NCI-H2029 treated with DMSO at 0.1 percent for 48 hours (cell line): ENCODE data around the gene MAGEF1.
"Not testable (repeated sequence)": the region's sequence is repeated elsewhere in the genome, so short reads cannot be mapped to it uniquely, and the experiment has no call there.

Experiments
- DNase-seq: peaks from one replicate; lab custom pipeline; 2025; lab: John Stamatoyannopoulos, UW

The MAGEF1 gene

DNA sequence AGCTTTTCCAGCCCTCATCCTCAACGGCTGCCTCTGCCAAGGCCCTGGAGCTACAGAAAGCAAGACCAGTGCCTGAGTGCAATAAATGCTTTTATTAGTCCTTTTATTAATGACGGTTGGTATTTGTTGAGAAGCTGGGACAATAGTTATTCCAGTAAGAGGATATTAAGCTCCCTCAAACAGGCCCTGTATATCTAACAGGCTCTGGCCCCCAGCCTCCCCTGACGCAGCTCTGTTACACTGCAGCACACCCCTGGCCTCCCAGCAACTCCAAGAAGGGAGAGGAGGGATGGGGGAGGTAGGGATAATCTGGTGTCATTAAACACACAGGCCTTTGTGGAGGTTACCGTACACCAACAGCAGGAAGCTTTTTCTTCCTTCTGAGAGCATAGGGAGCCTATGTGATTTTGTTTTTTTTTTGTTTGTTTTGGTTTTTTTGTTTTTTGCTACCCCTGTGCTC, 30.8 kb upstream of the MAGEF1 start:
- no peak for DNase-seq

GRCh38 chr3:184741798-184742675, 30.2 kb upstream of the MAGEF1 start:
- DNase-seq = no peak

DNA sequence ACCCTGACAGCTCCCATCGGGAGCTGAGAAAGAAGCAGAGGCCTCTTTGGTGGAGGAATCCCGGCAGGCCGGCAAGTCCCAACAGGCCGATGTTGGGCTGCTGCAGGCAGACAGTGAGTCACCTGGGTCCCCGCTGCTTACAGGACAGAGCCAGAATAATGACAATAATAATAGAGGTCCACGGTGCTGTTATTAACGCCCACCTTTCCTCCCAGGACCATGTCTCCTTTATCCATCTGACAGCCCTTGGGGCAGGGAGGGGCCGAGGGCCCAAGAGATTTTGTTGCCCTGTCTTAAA, 29.3 kb upstream of the MAGEF1 start:
- DNase-seq = no peak

- no peak for DNase-seq
Observed at GRCh38 chr3:184740509-184741258, 28.8 kb upstream of the MAGEF1 start.

- DNase-seq = no peak
Observed at GRCh38 chr3:184739594-184740505, 28.0 kb upstream of the MAGEF1 start.

- no peak for DNase-seq
Observed at GRCh38 chr3:184738982-184739381, 27.1 kb upstream of the MAGEF1 start.

DNA sequence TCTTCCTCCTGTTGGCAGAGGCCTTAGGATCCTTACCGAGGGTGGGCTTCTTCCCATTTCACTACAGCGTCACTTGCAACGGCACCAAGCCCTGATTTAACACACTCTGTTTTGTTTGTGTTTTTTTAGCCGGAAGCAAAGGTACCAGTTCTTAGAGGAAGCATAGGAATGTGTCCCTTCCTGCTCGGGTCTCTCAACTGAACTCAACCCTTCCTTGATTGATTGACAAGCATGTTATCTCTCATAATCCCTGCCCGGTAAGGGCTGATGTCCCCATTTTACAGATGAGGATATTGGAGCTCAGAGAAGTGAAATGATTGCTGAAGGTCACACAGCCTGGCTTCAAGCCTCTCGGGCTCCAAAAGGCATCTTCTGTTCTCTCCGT, 26.6 kb upstream of the MAGEF1 start:
- DNase-seq = no peak

DNA sequence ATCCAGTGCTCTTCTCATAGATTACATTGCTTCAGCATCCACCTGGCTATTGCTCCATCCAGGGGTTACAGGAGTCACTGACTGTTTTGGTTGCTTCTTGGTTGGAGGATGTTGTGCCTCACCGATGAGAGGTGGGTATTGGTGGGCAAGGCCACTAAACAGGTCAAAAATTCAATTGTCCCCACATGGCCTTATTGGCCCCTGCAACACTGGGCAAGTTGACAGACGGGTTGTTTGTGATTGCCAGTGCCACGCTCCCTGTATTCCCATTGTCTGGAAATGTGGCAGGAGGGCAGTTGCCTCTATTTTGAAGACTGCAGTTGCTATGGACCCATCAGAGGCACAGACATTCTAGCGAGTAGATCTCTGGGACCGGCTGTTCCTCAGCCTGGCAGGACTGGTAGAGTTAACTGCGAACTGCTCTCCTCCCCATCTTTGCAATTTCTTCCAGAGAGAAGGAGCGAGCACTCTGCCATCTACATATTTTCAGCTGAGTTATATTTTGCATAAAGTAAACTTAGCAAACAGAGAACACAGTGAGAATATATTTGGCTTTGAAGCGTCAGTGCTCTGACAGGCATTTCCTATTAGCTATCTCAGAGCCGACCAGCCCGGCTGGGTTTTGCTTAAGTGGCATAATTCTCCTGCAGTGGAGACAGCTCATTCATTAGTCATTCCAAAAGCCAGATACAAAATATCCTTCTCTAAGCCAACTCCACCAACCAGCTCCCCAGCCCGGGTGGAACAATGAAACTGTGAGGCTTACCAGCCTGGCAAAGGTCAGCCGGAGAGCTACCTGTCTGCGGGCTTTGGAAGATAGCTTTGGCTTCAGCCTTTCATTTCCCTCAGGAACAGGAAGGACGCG, 26.0 kb upstream of the MAGEF1 start:
- DNase-seq = no peak

DNA sequence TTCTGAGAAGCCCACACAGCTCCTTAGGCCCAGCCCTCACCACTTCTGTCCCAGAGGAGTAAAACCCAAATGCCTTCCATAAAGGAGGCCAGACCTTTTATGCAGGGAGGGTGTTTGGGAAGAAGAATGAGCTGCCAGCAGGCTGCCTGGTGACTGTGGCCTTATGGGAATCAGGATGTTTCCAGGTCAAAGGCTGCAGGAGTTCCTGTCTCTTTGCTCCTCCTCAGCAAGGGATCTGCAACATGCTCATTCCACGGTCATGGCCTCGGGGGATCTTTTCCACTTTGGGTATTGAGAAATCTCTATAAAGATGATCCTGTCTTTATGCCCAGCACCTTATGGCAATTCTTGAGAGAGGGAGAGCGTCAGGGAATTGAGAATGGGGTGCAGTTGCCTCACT, 25.2 kb upstream of the MAGEF1 start:
- DNase-seq = no peak

DNA sequence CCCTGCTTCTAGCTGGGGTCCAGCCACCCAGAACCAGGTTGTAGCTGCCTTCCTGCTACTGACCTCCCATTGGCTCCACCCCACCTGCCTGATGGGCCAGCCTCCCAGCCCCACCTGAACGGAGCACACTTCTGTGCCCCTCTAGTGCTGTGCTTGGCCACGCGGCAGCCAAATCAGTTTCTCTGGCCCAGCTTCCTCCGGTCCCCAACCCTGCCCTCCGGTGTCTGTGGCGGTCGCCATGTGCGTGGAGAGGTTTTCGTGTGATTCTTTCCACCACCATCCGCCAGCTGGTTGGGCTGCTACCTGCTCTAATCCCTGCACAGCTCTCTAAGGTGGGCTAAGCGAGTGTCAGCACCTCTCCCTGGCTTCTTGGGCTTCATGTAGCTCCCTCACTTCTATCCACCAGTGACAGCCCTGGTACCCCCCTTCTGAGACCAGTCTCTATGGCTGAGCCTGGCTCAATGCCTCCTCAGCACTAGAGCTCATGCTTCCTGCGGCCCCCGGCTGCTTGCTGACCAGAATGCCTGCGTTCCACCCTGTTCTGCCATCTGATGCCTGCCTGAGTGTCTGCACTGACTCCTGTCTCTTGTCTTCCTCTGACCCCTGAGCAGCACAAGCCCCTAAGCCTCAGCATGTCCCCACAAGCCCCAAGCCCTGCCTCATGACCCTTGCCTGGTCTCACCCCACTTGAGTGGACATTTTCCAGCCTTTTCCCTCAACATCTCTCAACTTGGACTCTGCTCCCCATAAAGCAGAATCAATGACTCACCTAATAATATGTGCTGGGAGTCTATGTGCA, 23.2 kb upstream of the MAGEF1 start:
- no peak for DNase-seq

- no peak for DNase-seq
Observed at GRCh38 chr3:184733971-184734608, 22.2 kb upstream of the MAGEF1 start.

GRCh38 chr3:184733181-184733580, 21.3 kb upstream of the MAGEF1 start:
- no peak for DNase-seq

- DNase-seq = no peak
Observed at GRCh38 chr3:184731786-184732537, 20.1 kb upstream of the MAGEF1 start.

DNA sequence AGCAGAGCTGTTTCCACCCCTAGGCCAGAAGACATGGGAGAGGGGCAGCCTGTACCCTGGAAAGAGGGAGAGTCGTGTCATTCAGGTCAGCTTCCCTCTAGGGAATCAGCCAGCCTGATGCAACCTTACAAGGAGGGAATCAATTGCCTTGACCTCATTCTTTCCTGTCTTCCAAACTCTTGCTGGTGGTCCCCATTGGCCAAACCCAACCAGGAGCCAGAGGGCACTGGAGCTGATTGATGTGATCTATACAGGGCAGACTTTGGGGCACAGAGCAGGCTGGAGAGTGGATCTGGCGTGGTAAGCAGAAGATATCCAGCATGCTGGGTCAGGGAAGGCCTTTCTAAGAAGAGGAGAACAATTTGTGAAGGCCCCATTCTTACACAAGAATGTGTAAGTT, 19.1 kb upstream of the MAGEF1 start:
- DNase-seq = no peak

GRCh38 chr3:184729154-184729553, 17.3 kb upstream of the MAGEF1 start:
- not testable (repeated sequence) for DNase-seq

DNA sequence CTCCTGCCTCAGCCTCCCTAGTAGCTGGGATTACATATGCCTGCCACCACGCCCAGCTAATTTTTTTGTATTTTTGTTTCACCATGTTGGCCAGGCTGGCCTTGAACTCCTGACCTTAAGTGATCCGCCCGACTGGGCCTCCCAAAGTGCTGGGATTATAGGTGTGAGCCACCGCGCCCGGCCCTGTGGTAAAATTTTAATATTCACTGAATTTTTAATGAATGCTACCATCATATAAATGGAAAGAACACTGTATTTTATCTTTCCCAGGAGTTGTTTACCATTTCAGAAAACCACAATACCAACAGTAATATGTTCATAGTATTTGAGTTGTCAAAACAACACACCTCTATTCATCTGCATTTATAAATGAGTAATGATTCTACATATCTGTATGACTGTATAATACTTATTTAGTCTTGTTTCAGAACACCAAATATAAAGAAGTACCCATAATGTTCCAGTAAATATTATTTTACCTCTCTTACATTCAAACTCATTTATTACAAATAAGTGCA, 16.2 kb upstream of the MAGEF1 start:
- no peak for DNase-seq

DNA sequence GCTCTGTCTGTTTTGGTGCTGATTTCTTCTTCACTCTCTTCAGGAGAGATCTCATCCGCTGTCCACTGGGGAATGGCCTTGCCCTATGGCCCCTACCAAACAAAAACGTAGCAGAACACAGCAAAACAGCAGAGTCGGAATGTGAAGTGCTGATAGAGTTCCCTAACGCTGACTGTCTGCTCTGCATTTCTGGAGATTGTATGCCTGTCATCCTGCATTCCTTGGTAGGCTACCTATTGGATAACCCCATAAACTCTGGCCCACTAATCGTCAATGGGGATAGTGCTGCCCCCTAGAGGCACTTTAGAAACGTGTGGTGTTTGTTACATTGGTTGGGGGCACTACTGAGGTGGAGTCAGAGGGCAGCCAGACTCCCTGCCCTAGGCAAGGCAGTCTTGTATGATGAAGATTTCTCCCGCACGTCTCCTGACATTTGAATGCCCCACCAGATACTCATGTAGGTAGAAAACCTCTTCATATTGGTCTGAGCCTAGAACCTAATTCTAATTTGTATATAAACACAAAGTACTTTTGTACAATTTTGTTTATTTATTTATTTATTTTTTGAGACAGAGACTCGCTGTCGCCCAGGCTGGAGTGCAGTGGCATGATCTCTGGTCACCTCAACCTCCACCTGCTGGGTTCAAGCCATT, 15.6 kb upstream of the MAGEF1 start:
- peak; percentile 61 for DNase-seq

- no peak for DNase-seq
Observed at GRCh38 chr3:184726497-184726896, 14.6 kb upstream of the MAGEF1 start.
